IPS-18a (cell line): ENCODE measurements around the gene INIP.

Experiments
- H3K27ac ChIP-seq: one replicate; pipeline ENCODE4 v1.5.1; 2013; ENCODE audit warnings: low read length
- H3K27me3 ChIP-seq: one replicate; pipeline ENCODE4 v1.6.1; 2013; ENCODE audit warnings: mild to moderate bottlenecking, low read length; ENCODE audit not compliant: control insufficient read depth, insufficient read depth
- H3K36me3 ChIP-seq: one replicate; pipeline ENCODE4 v1.6.1; 2013; ENCODE audit warnings: low read depth, low read length; ENCODE audit not compliant: control insufficient read depth
- H3K4me1 ChIP-seq: one replicate; pipeline ENCODE4 v1.6.1; 2013; ENCODE audit warnings: low read depth, low read length; ENCODE audit not compliant: control insufficient read depth
- H3K4me3 ChIP-seq: one replicate; pipeline ENCODE4 v1.5.1; 2013; ENCODE audit warnings: low read length
- H3K9ac ChIP-seq: one replicate; pipeline ENCODE4 v1.6.1; 2013; ENCODE audit warnings: mild to moderate bottlenecking, low read length, moderate library complexity
- H3K9me3 ChIP-seq: one replicate; pipeline ENCODE4 v1.6.1; 2013; ENCODE audit warnings: low read depth, low read length; ENCODE audit not compliant: control insufficient read depth

INIP gene

GRCh38 chr9:112663681-112664080, 54.2 kb downstream of the INIP start:
- Histone ChIP-seq H3K9me3 (no peaks in the 10 kb centered on the region), H3K36me3 (no peaks in the 10 kb centered on the region), H3K4me3 (no peak overlapping the region)

GRCh38 chr9:112659906-112660305, 58.0 kb downstream of the INIP start:
- Histone ChIP-seq H3K36me3 (no peaks in the 10 kb centered on the region), H3K9ac (no peak overlapping the region), H3K27me3 (no peaks in the 10 kb centered on the region), H3K27ac (no peak overlapping the region), H3K9me3 (no peaks in the 10 kb centered on the region), H3K4me1 (peaks cover 4% of the 10 kb centered on the region), H3K4me3 (no peak overlapping the region)

More at GRCh38 chr9:112663681-112664080, 54.2 kb downstream of the INIP start:
- H3K27ac ChIP-seq: no peak overlapping the region
- no peaks in the 10 kb centered on the region for H3K4me1 ChIP-seq
- H3K9ac ChIP-seq: no peak overlapping the region
- H3K27me3 ChIP-seq: no peaks in the 10 kb centered on the region

GRCh38 chr9:112655668-112656067, 62.2 kb downstream of the INIP start:
- H3K36me3 ChIP-seq: no peaks in the 10 kb centered on the region
- no peaks in the 10 kb centered on the region for H3K27me3 ChIP-seq
- no peaks in the 10 kb centered on the region for H3K9me3 ChIP-seq
- H3K4me3 ChIP-seq: no peak overlapping the region
- peaks cover 18% of the 10 kb centered on the region for H3K4me1 ChIP-seq
- no peak overlapping the region for H3K27ac ChIP-seq
- H3K9ac ChIP-seq: no peak overlapping the region

- Histone ChIP-seq H3K27ac (peak overlapping the region; percentile 26), H3K36me3 (no peaks in the 10 kb centered on the region), H3K4me1 (peaks cover 18% of the 10 kb centered on the region), H3K9me3 (no peaks in the 10 kb centered on the region), H3K9ac (no peak overlapping the region), H3K27me3 (no peaks in the 10 kb centered on the region), H3K4me3 (peak overlapping the region; percentile 21)
These were observed 63.6 kb downstream of the INIP start for GRCh38 chr9:112654282-112654681.

- H3K9me3 ChIP-seq: no peaks in the 10 kb centered on the region
These were observed 69.3 kb downstream of the INIP start for GRCh38 chr9:112648624-112649023.

GRCh38 chr9:112647596-112647995, 70.3 kb downstream of the INIP start:
- Histone ChIP-seq H3K9ac (no peak overlapping the region), H3K4me1 (no peaks in the 10 kb centered on the region), H3K27me3 (no peaks in the 10 kb centered on the region), H3K27ac (no peak overlapping the region), H3K4me3 (no peak overlapping the region), H3K36me3 (no peaks in the 10 kb centered on the region), H3K9me3 (no peaks in the 10 kb centered on the region)

More at GRCh38 chr9:112648624-112649023, 69.3 kb downstream of the INIP start:
- Histone ChIP-seq H3K27ac (no peak overlapping the region), H3K36me3 (no peaks in the 10 kb centered on the region), H3K9ac (no peak overlapping the region), H3K4me1 (peaks cover 3% of the 10 kb centered on the region), H3K27me3 (no peaks in the 10 kb centered on the region), H3K4me3 (no peak overlapping the region)

GRCh38 chr9:112642126-112642525, 75.8 kb downstream of the INIP start:
- Histone ChIP-seq H3K27ac (no peak overlapping the region), H3K36me3 (no peaks in the 10 kb centered on the region), H3K9ac (no peak overlapping the region), H3K27me3 (no peaks in the 10 kb centered on the region), H3K4me3 (no peak overlapping the region), H3K9me3 (no peaks in the 10 kb centered on the region), H3K4me1 (peaks cover 5% of the 10 kb centered on the region)

- H3K4me3 ChIP-seq: no peak overlapping the region
- H3K27me3 ChIP-seq: no peaks in the 10 kb centered on the region
- H3K9me3 ChIP-seq: no peaks in the 10 kb centered on the region
- H3K9ac ChIP-seq: no peak overlapping the region
- H3K27ac ChIP-seq: no peak overlapping the region
- H3K4me1 ChIP-seq: peaks cover 5% of the 10 kb centered on the region
- H3K36me3 ChIP-seq: no peaks in the 10 kb centered on the region
These were observed 77.6 kb downstream of the INIP start for GRCh38 chr9:112640311-112640710.
